ENCODE measurements around the gene PLD4.
"Not testable (repeated sequence)": the region's sequence is repeated elsewhere in the genome, so short reads cannot be mapped to it uniquely, and the experiment has no call there.

Gene PLD4

DNA sequence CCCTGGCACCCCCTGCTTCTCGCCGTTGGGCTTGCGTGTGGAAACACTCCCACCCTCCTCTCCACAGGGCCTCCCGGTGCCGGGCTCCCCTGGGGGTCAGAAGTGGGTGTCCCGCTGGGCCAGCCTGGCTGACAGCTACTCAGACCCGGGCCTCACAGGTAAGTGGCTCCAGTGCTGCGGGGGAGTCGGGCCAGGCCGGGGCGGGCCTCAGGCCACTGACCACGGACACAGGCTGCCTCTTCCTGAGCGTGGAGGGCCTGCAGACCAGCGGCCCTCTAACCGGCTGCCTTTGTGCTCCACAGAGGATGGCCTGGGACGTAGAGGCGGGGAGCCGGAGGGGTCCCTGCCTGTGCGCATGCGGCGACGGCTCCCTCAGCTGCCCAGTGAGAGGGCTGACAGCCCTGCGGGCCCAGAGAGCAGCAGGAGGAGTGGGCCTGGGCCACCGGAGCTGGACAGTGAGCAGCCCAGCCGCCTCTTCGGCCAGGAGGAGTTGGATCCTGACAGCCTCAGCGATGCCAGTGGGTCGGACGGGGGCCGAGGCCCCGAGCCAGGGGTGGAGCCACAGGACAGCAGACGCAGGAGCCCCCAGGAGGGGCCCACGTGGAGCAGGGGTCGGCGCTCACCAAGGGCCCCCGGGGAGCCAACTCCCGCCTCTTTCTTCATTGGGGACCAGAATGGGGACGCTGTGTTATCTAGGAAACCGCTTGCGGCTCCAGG lies 38.5 kb upstream of the PLD4 start:
- DNase-seq (ENCODE audit: low read depth): no peak

GRCh38 chr14:104886690-104887622 lies 37.7 kb upstream of the PLD4 start:
- DNase-seq (ENCODE audit: low read depth): no peak

GRCh38 chr14:104887623-104888488 lies 36.8 kb upstream of the PLD4 start:
- DNase-seq (ENCODE audit: low read depth): no peak

DNA sequence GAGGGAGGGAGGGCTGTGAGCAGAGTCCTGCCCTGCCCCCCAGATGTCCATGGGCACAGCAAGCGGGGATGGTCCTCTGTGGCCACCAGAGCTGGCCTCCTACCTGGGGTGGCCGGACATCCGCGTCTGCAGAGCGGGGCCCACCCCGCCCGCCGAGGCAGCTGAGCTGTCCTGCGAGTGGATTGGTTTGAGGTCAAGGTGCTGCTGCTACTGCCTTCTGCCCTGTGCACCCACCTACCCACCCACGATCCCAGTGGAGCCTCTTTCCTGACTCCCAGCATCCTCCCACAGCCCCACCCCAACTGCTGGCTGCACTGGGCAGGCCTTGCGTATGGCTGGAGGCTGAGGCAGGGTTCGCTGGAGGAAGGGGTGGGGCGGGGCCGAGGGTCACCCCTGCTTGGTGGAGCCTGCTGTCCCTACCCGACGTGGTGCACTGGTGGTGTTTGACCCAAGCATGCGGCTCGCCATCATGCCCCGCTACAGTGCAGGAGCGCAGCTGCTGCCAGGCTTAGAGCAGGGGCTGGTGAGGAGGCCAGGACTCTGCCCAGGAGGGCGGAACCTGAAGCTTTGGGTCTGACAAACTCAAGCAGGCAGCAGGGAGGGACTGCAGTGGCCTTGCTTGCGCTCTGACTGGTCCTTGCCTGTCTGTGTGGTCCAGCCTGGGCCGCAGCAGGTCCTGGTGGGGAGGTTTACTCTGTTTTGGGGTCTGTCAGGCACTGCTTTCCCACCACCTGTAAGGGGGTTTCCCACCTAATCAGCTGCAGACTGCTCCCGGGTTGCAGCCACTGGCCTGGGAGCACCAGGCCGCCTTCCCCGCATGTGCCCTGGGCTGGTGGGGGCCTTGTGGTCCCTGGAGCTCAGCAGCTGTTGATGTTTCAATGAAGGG lies 35.9 kb upstream of the PLD4 start:
- no peak for DNase-seq (ENCODE audit: low read depth)

DNA sequence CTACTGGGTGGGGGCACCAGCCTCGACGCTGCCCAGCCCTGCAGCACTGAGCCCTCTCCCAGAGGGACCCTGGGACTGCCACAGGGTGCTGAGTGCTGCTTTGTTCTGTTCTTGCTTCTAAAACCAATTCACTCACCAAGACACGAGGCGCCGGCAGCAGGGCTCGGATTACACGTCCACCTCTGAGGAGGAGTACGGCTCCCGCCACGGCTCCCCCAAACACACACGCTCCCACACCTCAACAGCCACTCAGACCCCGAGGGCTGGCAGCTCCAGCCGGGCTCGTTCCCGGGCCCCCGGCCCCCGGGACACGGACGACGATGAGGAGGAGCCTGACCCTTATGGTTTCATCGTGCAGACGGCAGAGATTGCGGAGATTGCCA lies 35.3 kb upstream of the PLD4 start:
- no peak for DNase-seq (ENCODE audit: low read depth)

DNA sequence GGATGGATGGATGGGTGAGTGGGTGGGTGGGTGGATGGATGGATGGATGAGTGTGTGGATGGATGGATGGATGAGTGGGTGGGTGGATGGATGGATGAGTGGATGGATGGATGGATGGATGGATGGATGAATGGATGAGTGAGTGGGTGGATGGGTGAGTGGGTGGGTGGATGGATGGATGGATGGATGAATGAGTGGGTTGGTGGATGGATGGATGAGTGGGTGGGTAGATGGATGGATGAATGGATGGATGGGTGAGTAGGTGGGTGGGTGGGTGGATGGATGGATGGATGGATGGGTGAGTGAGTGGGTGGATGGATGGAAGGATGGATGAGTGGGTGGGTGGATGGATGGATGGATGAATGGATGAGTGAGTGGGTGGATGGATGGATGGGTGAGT lies 34.4 kb upstream of the PLD4 start:
- not testable (repeated sequence) for DNase-seq (ENCODE audit: low read depth)

DNA sequence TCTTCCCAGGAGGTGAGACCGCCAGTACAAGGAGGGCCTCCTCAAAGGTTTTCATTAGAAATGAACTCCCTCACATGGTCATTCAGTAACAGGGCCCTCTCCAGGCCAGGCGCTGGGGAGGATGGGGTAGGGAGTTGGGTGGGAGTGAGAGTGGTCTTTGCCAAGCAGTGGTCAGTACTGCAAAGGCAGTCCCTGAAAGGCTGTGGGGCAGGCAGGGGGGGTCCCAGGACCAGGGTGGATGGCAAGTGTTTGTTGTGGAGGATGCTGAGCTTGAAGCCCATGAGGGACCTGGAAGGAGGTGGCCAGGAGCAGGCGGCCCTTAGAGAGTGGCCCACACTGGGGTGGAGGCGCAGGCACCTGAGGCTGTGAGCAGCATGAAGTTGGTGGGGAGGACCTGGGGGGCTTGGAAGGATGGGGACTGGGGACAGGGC lies 33.5 kb upstream of the PLD4 start:
- no peak for DNase-seq (ENCODE audit: low read depth)

- no peak for DNase-seq (ENCODE audit: low read depth)
These were observed 32.8 kb upstream of the PLD4 start for GRCh38 chr14:104891664-104892530.

DNA sequence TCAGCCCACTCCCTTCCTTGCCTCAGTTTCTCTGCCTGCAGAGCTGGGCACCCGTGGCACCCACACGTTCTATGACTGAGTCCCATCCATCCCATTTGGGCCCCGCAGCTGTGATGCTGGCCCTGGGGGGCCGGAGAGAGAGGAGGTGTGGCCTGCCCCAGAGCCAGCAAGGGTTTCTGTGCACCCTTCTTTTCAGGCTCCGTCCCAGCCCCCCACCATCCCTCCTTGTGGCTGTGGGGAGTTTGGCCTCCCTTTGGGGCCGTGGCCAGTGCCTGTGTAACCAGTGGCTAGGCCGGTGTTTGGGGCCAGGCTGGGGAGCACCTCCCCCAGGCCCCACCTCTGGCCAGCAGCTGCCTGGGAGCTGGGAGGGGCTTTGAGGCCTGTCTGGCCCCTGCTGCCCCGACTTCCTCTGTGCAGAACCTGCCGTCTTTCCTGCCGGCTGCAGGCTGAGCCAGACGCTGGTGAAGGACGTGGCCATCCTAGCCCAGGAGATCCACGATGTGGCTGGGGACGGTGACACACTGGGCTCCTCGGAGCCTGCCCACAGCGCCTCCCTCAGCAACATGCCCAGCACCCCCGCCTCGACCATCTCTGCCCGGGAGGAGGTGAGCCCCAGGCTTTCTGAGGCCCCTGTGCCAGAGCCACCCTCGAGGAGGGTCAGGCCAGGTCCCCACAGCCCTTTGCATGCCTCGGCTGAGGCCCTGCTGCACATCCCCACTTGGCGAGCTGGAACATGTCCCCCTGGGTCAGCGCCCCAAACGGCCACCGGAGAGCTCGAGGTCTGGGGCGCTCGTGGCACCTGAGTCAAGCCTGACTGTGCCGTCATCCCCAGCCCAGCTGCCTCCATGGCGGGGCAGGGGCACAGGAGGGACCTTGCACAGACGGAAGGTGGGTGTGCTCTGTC lies 31.9 kb upstream of the PLD4 start:
- DNase-seq (ENCODE audit: low read depth): no peak

DNA sequence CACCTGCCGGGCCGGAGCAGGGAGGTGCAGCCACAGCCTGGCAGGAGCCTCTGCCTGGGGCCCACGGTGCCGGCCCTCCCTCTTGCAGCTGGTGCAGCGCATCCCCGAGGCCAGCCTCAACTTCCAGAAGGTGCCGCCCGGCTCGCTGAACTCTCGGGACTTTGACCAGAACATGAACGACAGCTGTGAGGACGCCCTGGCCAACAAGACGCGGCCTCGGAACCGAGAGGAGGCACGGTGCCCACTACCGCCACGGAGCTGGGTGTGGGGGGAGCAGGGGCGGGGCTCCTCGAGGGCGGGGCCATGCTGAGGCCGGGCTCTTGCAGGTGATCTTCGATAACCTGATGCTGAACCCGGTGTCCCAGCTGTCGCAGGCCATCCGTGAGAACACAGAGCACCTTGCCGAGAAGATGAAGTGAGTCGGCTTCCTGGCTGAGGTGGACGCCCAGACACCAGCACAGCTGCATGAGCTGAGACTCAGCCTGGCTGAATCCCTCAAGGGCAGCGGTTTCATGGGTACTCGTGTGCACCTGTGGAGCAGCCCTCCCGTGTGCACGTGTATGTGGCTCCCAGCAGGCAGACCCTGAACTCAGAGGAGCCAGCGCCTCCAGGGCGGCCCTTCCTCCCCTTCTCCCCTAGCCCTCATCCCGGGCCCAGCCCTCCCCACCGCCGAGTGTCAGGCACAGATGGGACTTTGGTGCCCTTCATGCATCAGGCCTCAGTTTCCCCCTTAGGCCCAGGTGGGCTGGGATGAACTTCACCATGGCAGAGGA lies 31.1 kb upstream of the PLD4 start:
- no peak for DNase-seq (ENCODE audit: low read depth)

DNA sequence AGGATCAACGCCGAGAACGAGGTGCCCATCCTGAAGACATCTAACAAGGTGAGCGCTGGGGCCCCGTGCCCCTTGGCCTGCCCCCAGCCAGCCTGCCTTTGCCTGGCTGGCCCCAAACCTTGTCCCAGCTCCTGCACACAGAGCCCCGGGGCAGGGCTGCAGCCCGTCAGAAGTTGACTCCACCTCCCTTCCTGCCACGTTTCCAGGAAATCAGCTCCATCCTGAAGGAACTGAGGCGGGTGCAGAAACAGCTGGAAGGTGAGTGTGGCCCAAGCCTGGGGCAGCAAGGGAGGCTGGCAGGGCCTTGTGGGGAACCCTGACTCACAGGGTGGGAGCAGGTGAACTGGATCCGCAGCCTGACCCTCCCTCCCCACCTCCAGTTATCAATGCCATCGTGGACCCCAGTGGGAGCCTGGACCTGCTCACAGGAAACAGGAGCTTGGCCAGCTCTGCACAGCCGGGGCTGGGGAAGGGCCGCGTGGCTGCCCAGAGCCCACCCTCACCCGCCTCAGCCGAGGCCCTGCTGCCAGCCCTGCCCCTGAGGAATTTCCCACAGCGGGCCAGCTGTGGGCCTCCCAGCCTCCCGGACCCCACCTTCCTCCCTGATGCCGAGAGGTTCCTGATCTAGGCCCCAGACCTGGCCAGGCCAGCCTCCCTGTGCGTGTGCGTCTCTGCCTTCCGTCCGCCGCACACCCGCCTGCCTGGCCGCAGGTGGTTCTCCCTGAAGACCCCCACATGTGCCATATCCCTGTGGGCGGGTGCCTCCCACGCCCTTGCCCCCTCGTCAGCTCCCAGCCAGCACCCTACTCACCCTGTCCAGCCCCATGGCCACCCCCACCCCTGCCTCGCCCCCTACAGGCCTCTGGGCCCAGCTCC lies 30.1 kb upstream of the PLD4 start:
- no peak for DNase-seq (ENCODE audit: low read depth)

DNA sequence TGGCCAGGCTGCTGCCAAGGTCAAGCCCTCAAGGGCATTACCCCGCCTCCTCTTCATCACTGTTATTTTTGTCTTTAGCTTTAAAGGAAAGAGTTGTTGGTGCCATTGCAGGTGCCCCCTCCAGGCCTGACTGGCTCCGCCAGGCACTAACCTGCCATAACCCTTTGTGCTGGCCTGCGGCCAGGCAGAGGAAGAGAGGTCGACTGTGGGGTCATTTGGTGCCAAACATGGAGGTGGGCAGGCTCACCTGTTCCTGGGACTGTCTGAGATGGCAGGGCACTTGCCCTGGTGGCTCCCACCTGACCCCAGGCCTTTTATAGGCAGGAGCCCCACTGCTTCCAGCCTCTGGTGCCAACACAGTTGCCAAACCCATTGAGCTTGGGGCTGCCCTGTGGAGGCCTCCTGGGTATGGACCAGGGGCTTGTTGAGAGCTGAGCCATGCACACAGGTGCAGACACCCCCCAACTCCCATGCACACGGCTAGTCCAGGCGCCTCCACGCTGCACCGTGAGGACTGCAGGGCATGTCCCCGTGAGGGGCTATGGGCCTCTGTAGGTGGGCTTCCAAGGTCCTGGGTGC lies 29.4 kb upstream of the PLD4 start:
- no peak for DNase-seq (ENCODE audit: low read depth)

DNA sequence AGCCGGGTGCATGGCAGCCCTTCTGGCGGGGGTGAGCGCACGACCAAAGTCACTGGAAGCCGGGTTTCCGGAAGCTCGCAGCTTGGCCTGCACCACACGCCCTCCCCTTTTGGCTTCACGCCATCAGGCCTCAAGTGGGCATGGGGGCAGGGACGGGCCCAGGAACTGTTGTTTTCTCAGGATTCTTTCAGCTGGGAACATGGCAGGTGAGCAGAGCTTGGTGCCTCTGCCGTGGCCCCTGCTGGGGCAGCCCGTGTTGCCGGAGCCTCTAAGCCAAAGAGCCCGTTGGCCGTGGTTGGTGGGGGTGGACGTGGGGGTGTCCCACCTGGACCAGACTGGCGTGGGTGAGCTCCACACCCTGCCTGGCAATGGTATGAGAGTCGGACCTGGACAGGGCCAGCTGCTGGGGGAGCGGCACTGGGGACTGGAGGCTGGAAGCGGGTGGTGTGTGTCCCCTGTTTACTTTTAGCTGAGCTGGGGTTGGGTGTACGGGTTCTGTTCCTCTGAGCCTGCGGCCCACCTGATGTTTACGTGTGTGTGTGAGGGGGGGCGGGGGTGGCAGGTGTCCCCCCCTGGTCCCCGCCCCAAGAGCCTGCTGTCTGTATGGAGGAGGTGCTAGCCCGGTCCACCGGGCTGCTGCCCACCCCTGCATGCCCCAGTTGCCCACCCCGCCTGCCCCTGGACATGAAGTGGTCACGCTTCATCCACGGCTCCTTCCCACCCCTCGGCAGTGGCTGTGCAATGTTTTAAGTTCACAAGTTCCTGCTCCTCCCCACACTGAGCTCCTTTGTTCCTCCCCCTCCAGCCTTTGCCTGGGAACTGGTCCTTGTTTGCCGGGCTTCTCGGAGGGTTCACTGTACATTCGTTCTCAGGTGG lies 28.7 kb upstream of the PLD4 start:
- no peak for DNase-seq (ENCODE audit: low read depth)

DNA sequence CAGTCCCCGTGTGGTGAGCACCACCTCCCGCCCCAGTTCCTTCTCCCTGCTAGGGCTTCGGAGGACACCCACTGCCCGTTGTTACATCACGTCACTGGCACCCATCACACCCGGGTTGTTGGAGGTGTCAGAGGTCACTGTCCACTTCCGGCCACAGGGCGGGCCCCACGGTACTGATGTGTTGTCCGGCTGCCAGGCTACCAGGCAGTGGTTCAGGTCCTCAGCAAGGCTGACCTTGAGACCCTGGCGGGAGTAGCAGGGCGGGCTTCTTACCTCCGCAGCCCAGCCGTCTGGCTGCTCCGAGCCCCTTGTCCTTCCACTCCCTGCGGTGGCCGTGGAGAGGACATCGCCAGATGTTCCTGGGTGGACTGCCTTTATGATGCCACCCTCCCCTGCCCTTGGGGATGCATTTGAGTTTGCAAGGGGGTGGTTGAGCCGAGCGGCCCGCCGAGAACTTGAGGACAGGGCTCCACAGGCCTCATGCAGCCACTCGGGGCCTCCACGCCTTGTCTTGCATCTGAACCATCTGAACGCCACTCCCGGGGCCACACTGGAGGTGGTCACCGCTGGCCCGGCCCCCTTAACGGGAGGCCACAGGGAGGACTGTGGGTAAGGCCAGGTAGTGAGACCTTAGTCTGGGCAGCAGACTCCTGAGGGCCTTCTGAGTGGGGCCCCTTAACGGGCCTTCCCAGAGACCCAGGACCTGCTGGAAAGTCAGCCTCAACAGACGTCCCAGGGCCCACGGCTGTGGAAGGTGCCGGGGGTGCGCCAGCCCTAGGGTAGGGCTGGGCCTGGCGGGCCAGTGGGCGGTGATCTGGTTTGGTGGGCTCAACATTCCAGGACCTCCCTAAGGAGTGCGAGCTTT lies 27.1 kb upstream of the PLD4 start:
- DNase-seq (ENCODE audit: low read depth): no peak

GRCh38 chr14:104898195-104898558 lies 26.5 kb upstream of the PLD4 start:
- DNase-seq (ENCODE audit: low read depth): no peak
